Measurements from ENCODE around the gene EIF4G1.

- TF ChIP-seq, protein P1, sequence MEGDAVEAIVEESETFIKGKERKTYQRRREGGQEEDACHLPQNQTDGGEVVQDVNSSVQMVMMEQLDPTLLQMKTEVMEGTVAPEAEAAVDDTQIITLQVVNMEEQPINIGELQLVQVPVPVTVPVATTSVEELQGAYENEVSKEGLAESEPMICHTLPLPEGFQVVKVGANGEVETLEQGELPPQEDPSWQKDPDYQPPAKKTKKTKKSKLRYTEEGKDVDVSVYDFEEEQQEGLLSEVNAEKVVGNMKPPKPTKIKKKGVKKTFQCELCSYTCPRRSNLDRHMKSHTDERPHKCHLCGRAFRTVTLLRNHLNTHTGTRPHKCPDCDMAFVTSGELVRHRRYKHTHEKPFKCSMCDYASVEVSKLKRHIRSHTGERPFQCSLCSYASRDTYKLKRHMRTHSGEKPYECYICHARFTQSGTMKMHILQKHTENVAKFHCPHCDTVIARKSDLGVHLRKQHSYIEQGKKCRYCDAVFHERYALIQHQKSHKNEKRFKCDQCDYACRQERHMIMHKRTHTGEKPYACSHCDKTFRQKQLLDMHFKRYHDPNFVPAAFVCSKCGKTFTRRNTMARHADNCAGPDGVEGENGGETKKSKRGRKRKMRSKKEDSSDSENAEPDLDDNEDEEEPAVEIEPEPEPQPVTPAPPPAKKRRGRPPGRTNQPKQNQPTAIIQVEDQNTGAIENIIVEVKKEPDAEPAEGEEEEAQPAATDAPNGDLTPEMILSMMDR (conservative IDR thresholded peaks at IDR 0.05; ENCODE audit: low read length), result no peak
- no peak for TF ChIP-seq EZH2phosphoT487 (IDR thresholded peaks at IDR 0.05; ENCODE audit: borderline replicate concordance)
Observed at GRCh38 chr3:184325715-184326369, 11.4 kb downstream of the EIF4G1 start.
